MM.1S (cell line): Measurements from ENCODE around the gene NRG3.

Source experiments
- DNase-seq: peaks from one replicate; pipeline ENCODE4 v3.0.0-alpha.2; 2015
- H2AFZ ChIP-seq: fragments of 300-600 bp; sonication (generic); 2 replicates; pipeline ENCODE4 v1.6.0; 2016; ENCODE audit warnings: antibody characterized with exemption, low read length
- H3F3A ChIP-seq: fragments of 300-600 bp; sonication (generic); 2 replicates; pipeline ENCODE4 v1.6.1; 2016; ENCODE audit warnings: mild to moderate bottlenecking, antibody characterized with exemption, low read length, moderate library complexity, mixed read lengths; ENCODE audit not compliant: insufficient read depth
- H3K27ac ChIP-seq: fragments of 300-600 bp; sonication (generic); 2 replicates; pipeline ENCODE4 v1.5.1; 2016; ENCODE audit warnings: mild to moderate bottlenecking, low read length
- H3K27me3 ChIP-seq: fragments of 300-600 bp; sonication (generic); replicated peaks from 2 replicates; pipeline ENCODE4 v1.6.0; 2016; ENCODE audit warnings: low read length; ENCODE audit not compliant: insufficient read depth
- H3K36me3 ChIP-seq: fragments of 300-600 bp; sonication (generic); replicated peaks from 2 replicates; pipeline ENCODE4 v1.6.1; 2016; ENCODE audit warnings: mild to moderate bottlenecking, low read length, mixed read lengths; ENCODE audit not compliant: insufficient read depth
- H3K4me1 ChIP-seq: fragments of 300-600 bp; sonication (generic); 2 replicates; pipeline ENCODE4 v1.6.1; 2016; ENCODE audit warnings: low read length, mixed read lengths
- H3K4me2 ChIP-seq: fragments of 300-600 bp; sonication (generic); 2 replicates; pipeline ENCODE4 v1.6.0; 2016; ENCODE audit warnings: low read depth, low read length
- H3K4me3 ChIP-seq: fragments of 300-600 bp; sonication (generic); 2 replicates; pipeline ENCODE4 v1.5.1; 2016; ENCODE audit warnings: low read length, mixed read lengths
- H3K79me2 ChIP-seq: fragments of 300-600 bp; sonication (generic); 2 replicates; pipeline ENCODE4 v1.6.1; 2016; ENCODE audit warnings: mixed run types, low read length, mixed read lengths
- H3K9ac ChIP-seq: fragments of 300-600 bp; sonication (generic); 2 replicates; pipeline ENCODE4 v1.6.1; 2016; ENCODE audit warnings: low read length, mixed read lengths
- H3K9me2 ChIP-seq: fragments of 300-600 bp; sonication (generic); replicated peaks from 2 replicates; pipeline ENCODE4 v1.6.1; 2016; ENCODE audit warnings: mild to moderate bottlenecking, low read length, mixed read lengths; ENCODE audit not compliant: insufficient read depth
- H3K9me3 ChIP-seq: fragments of 300-600 bp; sonication (generic); replicated peaks from 2 replicates; pipeline ENCODE4 v1.6.1; 2016; ENCODE audit warnings: mild to moderate bottlenecking, low read length, mixed read lengths; ENCODE audit not compliant: insufficient read depth
- H4K20me1 ChIP-seq: fragments of 300-600 bp; sonication (generic); 2 replicates; pipeline ENCODE4 v1.6.1; 2016; ENCODE audit warnings: mild to moderate bottlenecking, low read length, moderate library complexity, mixed read lengths; ENCODE audit not compliant: insufficient read depth
- CTCF ChIP-seq: fragments of 300-600 bp; sonication (generic); IDR thresholded peaks from 2 replicates; pipeline ENCODE4 v1.5.1; 2016; ENCODE audit warnings: antibody characterized with exemption, low read length, mixed read lengths
- EZH2 ChIP-seq: fragments of 300-600 bp; sonication (generic); optimal IDR thresholded peaks from 2 replicates; pipeline ENCODE3; 2017; ENCODE audit warnings: low read depth, mild to moderate bottlenecking, antibody characterized with exemption, low read length, mixed read lengths
- EZH2phosphoT487 ChIP-seq: fragments of 300-600 bp; sonication (generic); IDR thresholded peaks from 2 replicates; pipeline ENCODE4 v1.6.1; 2018; ENCODE audit warnings: antibody characterized with exemption, low read length

The NRG3 gene

GRCh38 chr10:81984428-81984827 lies 109.4 kb downstream of the NRG3 start:
- H2AFZ ChIP-seq = no peak overlapping the region
- TF ChIP-seq EZH2 (no peak), EZH2phosphoT487 (no peak), CTCF (no peak)
- no peak overlapping the region for H3K9ac ChIP-seq
- H4K20me1 ChIP-seq = no peaks in the 10 kb centered on the region
- no peaks in the 10 kb centered on the region for H3K79me2 ChIP-seq
- H3K27me3 ChIP-seq = no peaks in the 10 kb centered on the region
- H3K9me2 ChIP-seq = no peaks in the 10 kb centered on the region
- H3K4me2 ChIP-seq = no peak overlapping the region
- H3K4me1 ChIP-seq = no peaks in the 10 kb centered on the region
- no peaks in the 10 kb centered on the region for H3F3A ChIP-seq
- DNase-seq = no peak
- no peak overlapping the region for H3K4me3 ChIP-seq
- H3K27ac ChIP-seq = no peak overlapping the region
- H3K36me3 ChIP-seq = no peaks in the 10 kb centered on the region
- H3K9me3 ChIP-seq = no peaks in the 10 kb centered on the region

GRCh38 chr10:81995254-81995653 lies 120.3 kb downstream of the NRG3 start:
- Histone ChIP-seq H4K20me1 (no peaks in the 10 kb centered on the region), H3K9me3 (no peaks in the 10 kb centered on the region), H3K79me2 (0 out of 2 replicates have a peak, but pooled peaks cover 4% of the 10 kb centered on the region), H3K9me2 (no peaks in the 10 kb centered on the region), H3K27ac (no peak overlapping the region), H3K9ac (no peak overlapping the region), H2AFZ (no peak overlapping the region), H3K27me3 (no peaks in the 10 kb centered on the region), H3K4me3 (no peak overlapping the region), H3F3A (no peaks in the 10 kb centered on the region), H3K4me1 (no peaks in the 10 kb centered on the region), H3K36me3 (no peaks in the 10 kb centered on the region), H3K4me2 (no peak overlapping the region)
- no peak for TF ChIP-seq CTCF
- no peak for TF ChIP-seq EZH2phosphoT487
- TF ChIP-seq EZH2 = no peak
- DNase-seq = no peak

GRCh38 chr10:81996927-81997326 lies 121.9 kb downstream of the NRG3 start:
- TF ChIP-seq EZH2 (no peak), EZH2phosphoT487 (no peak), CTCF (no peak)
- Histone ChIP-seq H3K9me2 (no peaks in the 10 kb centered on the region), H3F3A (no peaks in the 10 kb centered on the region), H4K20me1 (no peaks in the 10 kb centered on the region), H3K79me2 (0 out of 2 replicates have a peak, but pooled peaks cover 4% of the 10 kb centered on the region), H2AFZ (no peak overlapping the region), H3K4me3 (no peak overlapping the region), H3K4me2 (no peak overlapping the region), H3K9ac (no peak overlapping the region), H3K27ac (no peak overlapping the region), H3K9me3 (no peaks in the 10 kb centered on the region), H3K27me3 (no peaks in the 10 kb centered on the region), H3K36me3 (no peaks in the 10 kb centered on the region), H3K4me1 (no peaks in the 10 kb centered on the region)
- DNase-seq = no peak
